Posterior cingulate gyrus (tissue), 11 donors: ENCODE results near the gene NIT2.
"Not testable (repeated sequence)": the region's sequence is repeated elsewhere in the genome, so short reads cannot be mapped to it uniquely, and the experiment has no call there.

Experiments
- DNase-seq, 10 donors: peaks; one replicate each; pipeline versions ENCODE4 v3.0.0 to v3.0.0-alpha.2; 2020 to 2021; ENCODE audit warnings: mixed read lengths in 3 of 10
- intact Hi-C: fragments of 100-400 bp; cut with DNase I; formaldehyde crosslinking; loops from one replicate; pipeline ENCODE4 v1.15.1; 2023

The NIT2 gene

DNA sequence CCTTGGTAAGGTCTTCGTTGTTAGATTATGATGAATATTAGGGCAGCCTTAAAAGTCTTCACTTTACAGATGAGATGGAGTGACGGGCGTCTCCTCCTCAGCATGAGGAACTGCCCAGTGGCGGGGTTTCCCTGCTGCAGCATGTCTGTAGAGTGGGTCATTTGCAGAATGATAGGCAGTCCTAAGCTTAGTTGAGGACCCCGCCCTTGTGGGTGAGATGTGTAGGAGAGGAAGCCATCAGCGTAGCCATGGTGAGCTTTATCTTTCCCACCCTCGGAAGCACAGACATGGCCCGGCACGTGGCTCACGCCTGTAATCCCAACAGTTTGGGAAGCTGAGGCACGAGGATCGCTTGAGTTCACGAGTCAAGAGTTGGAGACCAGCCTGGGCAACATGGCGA, 877 bp downstream of the NIT2 start:
- intact Hi-C loops, result no loop called here
- peak in 1 of 10 donors; percentile 75 for DNase-seq

GRCh38 chr3:100336229-100336628, 1.7 kb downstream of the NIT2 start:
- intact Hi-C loops, DNase-seq: not testable (repeated sequence)

- no peak for DNase-seq
- intact Hi-C loops, result no loop called here
These were observed 4.4 kb downstream of the NIT2 start for GRCh38 chr3:100338911-100339310.

GRCh38 chr3:100339786-100340185, 5.2 kb downstream of the NIT2 start:
- no peak for DNase-seq
- intact Hi-C loops, result no loop called here

DNA sequence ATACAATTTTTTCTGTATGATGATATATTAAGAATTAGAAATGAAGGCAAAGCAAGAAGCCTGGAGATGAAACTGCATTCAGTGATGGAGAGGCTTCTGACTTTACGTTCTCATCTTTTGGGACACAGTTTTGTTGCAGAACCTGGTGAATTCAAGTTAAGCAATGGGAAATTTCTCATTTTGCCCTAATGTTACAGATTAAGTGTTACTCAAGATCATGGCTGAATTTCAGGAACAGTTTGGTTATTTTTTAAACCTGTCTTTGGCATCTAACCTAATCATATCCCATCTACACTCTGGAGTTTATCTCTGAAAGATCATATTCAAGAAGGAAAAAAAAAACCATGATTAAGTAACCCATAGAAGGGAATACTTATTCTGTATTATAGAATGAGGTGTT, 6.0 kb downstream of the NIT2 start:
- intact Hi-C loops, result no loop called here
- DNase-seq, result no peak

- no peak for DNase-seq
- intact Hi-C loops, result no loop called here
These were observed 14.2 kb downstream of the NIT2 start for GRCh38 chr3:100348727-100349126.

- intact Hi-C loops, DNase-seq: not testable (repeated sequence)
These were observed 17.2 kb downstream of the NIT2 start for GRCh38 chr3:100351770-100352169.

DNA sequence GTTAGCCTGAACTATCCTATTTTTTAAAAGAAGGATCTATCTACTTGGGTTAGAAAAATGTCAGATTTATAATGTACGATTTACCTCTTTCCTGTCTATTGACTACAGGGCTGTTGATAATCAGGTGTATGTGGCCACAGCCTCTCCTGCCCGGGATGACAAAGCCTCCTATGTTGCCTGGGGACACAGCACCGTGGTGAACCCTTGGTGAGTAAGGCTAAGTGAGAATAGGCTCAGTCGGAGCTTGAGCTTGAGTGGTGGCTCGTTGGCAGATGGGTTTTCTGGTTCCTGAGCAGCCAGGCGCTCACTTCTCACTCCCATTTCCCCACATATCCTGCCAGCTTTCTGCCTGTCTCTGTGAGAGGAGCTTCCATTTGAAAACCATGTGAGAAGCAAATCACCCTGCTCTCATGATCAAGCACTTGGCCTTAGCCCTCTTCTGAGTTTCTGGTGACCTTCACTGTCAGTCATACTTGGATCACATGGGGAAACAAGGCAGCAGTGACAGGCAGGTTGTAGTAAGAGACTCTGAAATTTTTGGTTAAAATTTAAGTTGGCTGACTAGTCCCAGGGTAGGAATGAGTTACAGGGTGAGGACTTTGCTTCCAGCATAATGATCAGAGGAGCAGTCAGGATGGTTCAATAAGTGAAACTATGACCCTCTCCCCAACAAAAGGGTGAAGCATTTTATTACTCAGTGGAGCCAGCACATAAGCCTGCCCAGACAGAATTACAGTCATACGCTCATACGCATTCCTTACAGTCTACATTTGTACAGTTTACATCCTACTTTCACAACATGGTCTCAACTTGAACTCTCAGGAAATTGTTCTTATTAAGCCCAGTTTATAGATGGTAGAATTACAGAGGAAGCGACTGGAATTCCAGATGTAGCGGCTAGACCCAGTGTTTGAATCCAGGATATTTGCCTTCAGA, 18.0 kb downstream of the NIT2 start:
- no peak for DNase-seq
- intact Hi-C loops, result no loop called here

GRCh38 chr3:100354850-100355249, 20.3 kb downstream of the NIT2 start:
- intact Hi-C loops, result no loop called here
- no peak for DNase-seq

GRCh38 chr3:100358413-100358812, 23.9 kb downstream of the NIT2 start:
- no peak for DNase-seq
- intact Hi-C loops, result no loop called here

DNA sequence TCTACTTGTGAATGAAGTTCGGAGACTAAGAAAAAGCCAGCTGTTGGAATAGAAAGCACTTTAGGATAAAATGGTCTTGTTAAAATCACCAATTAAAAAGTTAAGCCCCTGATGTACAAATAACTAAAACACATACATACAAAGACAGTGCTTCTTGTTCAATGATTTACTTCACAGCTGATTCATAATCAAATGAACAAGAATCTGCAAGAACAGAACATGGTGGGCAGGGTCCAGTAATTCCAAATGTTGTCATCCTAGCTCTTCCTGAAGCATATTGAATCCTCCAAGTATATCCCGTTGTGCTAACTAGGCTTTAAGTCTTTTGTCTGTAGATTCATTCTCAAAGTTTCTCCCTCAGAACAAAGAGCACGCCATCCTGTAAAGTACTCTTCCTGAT, 24.5 kb downstream of the NIT2 start:
- no peak for DNase-seq
- intact Hi-C loops, result no loop called here

DNA sequence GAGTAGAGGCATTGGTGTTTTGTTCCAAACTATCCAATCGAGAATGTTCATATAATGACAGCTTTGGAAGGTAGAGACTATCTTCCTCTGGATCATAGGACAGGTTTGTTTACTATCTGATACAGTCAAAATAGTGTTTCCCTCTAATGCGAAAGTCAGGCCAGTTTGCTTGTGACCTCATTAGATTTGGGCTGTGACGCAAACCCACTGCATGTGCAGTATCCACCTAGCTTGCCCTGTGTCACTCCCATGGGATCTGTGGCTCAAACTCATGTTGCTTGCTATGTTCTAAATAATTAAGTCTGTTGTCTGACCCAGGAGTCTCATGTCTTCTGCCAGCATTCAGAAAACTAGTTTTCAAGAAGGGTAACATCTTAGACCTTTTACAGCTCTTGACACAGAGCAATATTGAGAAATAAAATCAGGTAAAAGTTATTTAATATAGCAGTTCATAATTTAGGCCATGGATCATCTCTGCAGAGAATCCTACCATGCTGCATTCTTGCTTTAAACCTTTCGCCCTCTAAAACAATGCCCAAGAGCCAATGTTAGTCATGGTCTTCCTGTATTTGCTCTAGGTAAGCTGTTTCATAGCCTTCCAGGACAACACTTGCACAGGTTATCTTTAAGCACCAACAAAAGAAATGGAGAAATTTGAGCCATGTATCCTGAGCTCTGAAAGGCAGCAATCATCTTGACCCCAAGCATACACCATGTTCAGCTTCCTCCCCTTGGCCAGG, 26.4 kb downstream of the NIT2 start:
- DNase-seq, result no peak
- intact Hi-C loops, result no loop called here

DNA sequence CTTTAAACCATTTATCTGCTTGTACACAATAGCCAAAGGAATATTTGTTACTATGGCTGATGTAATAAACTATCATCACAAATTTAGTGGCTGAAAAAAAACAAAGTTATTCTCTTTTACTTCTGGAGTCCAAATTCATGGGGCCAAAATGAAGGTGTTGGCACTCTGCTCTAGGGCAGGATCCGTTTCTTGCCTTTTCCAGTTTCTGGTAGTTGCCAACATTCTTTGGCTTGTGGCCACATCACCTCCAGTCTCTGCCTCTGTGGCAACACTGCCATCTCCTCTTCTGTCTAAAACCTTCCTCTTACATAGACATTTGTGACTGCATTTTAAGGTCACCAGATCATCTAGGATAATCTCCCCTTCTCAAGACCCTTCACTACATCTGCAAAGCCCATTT, 27.3 kb downstream of the NIT2 start:
- DNase-seq, result no peak
- intact Hi-C loops, result no loop called here

- intact Hi-C loops, result no loop called here
- DNase-seq, result no peak
These were observed 29.9 kb downstream of the NIT2 start for GRCh38 chr3:100364421-100364820.

DNA sequence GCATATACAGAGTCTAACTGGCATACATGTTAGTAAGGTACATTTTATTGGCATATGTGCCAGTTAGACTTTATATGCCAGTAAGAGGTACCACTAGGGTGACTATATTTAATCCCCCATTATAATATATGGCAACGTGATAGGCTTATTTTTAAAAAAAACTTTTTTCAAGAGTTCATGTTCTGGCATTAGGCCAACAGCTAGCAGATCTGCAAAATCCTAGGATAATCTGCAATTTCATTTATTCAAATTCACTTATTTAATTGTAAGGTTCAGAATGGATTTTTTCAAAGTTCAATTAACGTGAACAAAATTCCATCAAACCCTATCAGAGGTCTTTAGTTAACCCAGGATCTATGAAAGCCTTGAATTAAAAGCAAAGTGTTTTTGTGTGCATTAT, 31.9 kb downstream of the NIT2 start:
- DNase-seq, result no peak
- intact Hi-C loops, result no loop called here

DNA sequence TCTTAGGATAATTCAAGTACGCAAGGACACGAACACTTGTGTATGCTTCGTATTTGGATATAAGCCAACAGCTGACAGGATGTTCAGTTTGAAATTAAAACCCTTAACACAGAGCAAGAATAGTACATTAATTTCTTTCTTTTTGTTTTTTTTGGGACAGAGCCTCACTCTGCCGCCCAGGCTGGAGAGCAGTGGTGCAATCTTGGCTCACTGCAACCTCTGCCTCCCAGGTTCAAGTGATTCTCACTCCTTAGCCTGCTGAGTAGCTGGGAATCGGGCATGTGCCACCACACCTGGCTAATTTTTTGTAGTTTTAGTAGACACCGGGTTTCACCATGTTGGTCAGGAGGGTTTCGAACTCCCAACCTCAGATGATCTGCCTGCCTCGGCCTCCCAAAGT, 33.9 kb downstream of the NIT2 start:
- intact Hi-C loops, result no loop called here
- no peak for DNase-seq

GRCh38 chr3:100370756-100371155, 36.2 kb downstream of the NIT2 start:
- DNase-seq, result no peak
- intact Hi-C loops, result no loop called here

DNA sequence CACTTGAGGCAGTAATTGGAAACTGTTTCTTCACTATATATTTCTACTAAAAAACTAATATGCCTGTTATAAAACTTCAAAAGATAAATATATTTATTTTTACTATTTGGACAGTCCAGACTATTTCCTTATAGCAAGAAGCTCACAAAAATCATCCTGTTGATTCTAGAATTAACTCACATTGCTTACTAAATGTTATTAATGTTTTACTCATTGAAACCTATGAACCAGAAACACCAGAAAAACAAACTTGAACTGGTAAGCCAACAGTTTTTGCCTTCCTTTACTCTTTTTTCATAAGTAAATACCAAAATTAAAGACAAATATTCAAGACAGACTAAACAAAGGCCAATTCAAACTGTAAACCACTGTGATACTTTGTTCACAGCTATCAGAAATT, 40.0 kb downstream of the NIT2 start:
- intact Hi-C loops, result no loop called here

GRCh38 chr3:100376301-100376700, 41.7 kb downstream of the NIT2 start:
- intact Hi-C loops, result no loop called here
- DNase-seq, result no peak

More for the DNA sequence above, 40.0 kb downstream of the NIT2 start:
- no peak for DNase-seq

DNA sequence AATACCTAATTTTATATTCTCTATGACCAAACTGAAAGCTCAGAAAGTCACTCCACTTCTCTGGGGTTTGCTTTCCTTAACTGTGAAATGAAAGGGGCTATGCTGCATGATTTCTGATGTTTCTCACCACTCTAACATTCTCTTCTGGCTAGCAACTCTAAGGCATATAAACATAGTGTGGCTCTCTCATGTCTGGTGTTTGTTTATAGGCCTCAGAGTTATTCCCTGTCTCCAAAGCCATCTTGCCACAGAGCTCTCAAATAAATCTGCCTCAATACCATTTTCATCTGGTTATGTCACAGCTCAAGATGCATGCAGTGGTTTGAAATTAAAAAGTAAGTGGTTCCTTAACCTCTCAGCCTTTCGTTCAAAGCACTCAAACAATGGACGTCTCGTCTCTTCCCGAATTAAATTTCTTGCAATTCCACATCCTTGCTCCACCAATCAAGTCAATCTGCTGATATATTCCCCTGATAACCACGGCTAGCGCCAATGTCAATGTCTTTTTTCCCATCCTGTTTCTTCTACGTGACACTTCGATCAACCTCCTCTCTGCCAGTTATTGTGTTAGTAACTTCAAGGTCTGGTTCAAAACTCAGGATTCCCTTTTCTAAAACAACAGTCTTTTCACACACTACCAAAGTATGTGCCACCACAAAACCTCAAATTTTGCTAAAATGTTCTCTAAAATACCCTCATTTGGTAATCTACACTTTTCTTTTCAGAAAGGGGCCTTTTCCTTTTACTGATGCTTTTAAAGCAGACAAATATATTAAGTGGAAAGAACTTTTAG, 50.4 kb downstream of the NIT2 start:
- intact Hi-C loops, result no loop called here
- no peak for DNase-seq
